HG02571 (cell line): Measurements from ENCODE around the gene PLPPR5.
A peak's percentile ranks its signal among the peaks of the same experiment; 100 is the strongest.
"Not testable (repeated sequence)": the region's sequence is repeated elsewhere in the genome, so short reads cannot be mapped to it uniquely, and the experiment has no call there.

Source experiments
- ATAC-seq: cut with Tn5 transposase; IDR thresholded peaks from one replicate; pipeline ENCODE4 v1.9.1; 2021; ENCODE audit warnings: mild to moderate bottlenecking, moderate library complexity; ENCODE audit not compliant: unreplicated experiment

PLPPR5 gene

GRCh38 chr1:98919652-98920051 is 85.0 kb downstream of the PLPPR5 start:
- no peak for ATAC-seq

GRCh38 chr1:98919211-98919610 is 85.5 kb downstream of the PLPPR5 start:
- ATAC-seq = no peak

GRCh38 chr1:98914547-98914946 is 90.1 kb downstream of the PLPPR5 start:
- ATAC-seq = no peak

- no peak for ATAC-seq
Observed at GRCh38 chr1:98910827-98911226, 93.8 kb downstream of the PLPPR5 start.

- ATAC-seq = no peak
Observed at GRCh38 chr1:98908980-98909379, 95.7 kb downstream of the PLPPR5 start.

GRCh38 chr1:98906809-98907208 is 97.9 kb downstream of the PLPPR5 start:
- no peak for ATAC-seq

- no peak for ATAC-seq
Observed at GRCh38 chr1:98906361-98906760, 98.3 kb downstream of the PLPPR5 start.

GRCh38 chr1:98904684-98905083 is 100.0 kb downstream of the PLPPR5 start:
- ATAC-seq = no peak

- ATAC-seq = no peak
Observed at GRCh38 chr1:98903726-98904125, 100.9 kb downstream of the PLPPR5 start.

- ATAC-seq = no peak
Observed at GRCh38 chr1:98903261-98903660, 101.4 kb downstream of the PLPPR5 start.

- ATAC-seq = no peak
Observed at GRCh38 chr1:98898940-98899339, 105.7 kb downstream of the PLPPR5 start.

GRCh38 chr1:98897479-98897878 is 107.2 kb downstream of the PLPPR5 start:
- ATAC-seq = no peak

- no peak for ATAC-seq
Observed at GRCh38 chr1:98896711-98897445, 107.8 kb downstream of the PLPPR5 start.

- no peak for ATAC-seq
Observed at GRCh38 chr1:98893371-98893770, 111.3 kb downstream of the PLPPR5 start.

- no peak for ATAC-seq
Observed at GRCh38 chr1:98888869-98889268, 115.8 kb downstream of the PLPPR5 start.

- ATAC-seq = no peak
Observed at GRCh38 chr1:98887507-98887906, 117.2 kb downstream of the PLPPR5 start.

GRCh38 chr1:98884864-98885263 is 119.8 kb downstream of the PLPPR5 start:
- no peak for ATAC-seq

- no peak for ATAC-seq
Observed at GRCh38 chr1:98881901-98882300, 122.8 kb downstream of the PLPPR5 start.

GRCh38 chr1:98881234-98881633 is 123.4 kb downstream of the PLPPR5 start:
- ATAC-seq = not testable (repeated sequence)

GRCh38 chr1:98874828-98875227 is 129.8 kb downstream of the PLPPR5 start:
- no peak for ATAC-seq

GRCh38 chr1:98870959-98871903 is 133.4 kb downstream of the PLPPR5 start:
- peak; percentile 91 for ATAC-seq

- no peak for ATAC-seq
Observed at GRCh38 chr1:98865796-98866195, 138.9 kb downstream of the PLPPR5 start.
